T-helper 17 cell (primary cell): Measurements from ENCODE around the gene ABCC6. TPM values are rescaled to one million over a fixed set of nuclear protein-coding genes. Genes with fewer than 3 reads are reported as not detected.

ENCODE experiments used
- ATAC-seq: fragments of 150-1000 bp; cut with Tn5 transposase; 2 replicates; pipeline ENCODE4 v1.10.0; 2021; ENCODE audit warnings: mild to moderate bottlenecking, moderate library complexity
- DNase-seq, 3 donors: peaks; one replicate each; pipeline versions ENCODE4 v3.0.0 to v3.0.0-alpha.2; 2020 to 2021
- H3K9me3 ChIP-seq: one replicate; pipeline ENCODE4 v1.7.0; 2013; ENCODE audit warnings: low read length, mild to moderate bottlenecking; ENCODE audit not compliant: control insufficient read depth, poor library complexity, severe bottlenecking
- H3K27ac Mint-ChIP-seq: one replicate; pipeline ENCODE4 v1.8.0; 2022; ENCODE audit warnings: mild to moderate bottlenecking, moderate library complexity, mixed read lengths
- H3K27me3 Mint-ChIP-seq: one replicate; pipeline ENCODE4 v1.8.0; 2022; ENCODE audit warnings: mixed read lengths
- H3K36me3 Mint-ChIP-seq: one replicate; pipeline ENCODE4 v1.8.0; 2022; ENCODE audit warnings: low read depth, mixed read lengths
- H3K4me1 Mint-ChIP-seq: one replicate; pipeline ENCODE4 v1.8.0; 2022; ENCODE audit warnings: mild to moderate bottlenecking, mixed read lengths
- H3K4me3 Mint-ChIP-seq: one replicate; pipeline ENCODE4 v1.8.0; 2022; ENCODE audit warnings: mild to moderate bottlenecking, moderate library complexity, mixed read lengths
- total RNA-seq, 4 donors: library from RNA in 2 of 4; stranded (reverse) in 2 of 4; gene quantifications; one replicate each; pipeline ENCODE4 v1.2.3 and lab custom pipeline; 2022 to 2026

Gene ABCC6
- total RNA-seq, 2 donors from 2014 or later, result not detected

GRCh38 chr16:16101585-16101984 is 121.7 kb downstream of the ABCC6 start:
- H3K4me1 Mint-ChIP-seq, result peaks cover 6% of the 10 kb centered on the region
- peaks cover 12% of the 10 kb centered on the region for H3K36me3 Mint-ChIP-seq
- H3K27ac Mint-ChIP-seq, result no peak overlapping the region
- no peak for DNase-seq
- H3K9me3 ChIP-seq, result no peaks in the 10 kb centered on the region
- no peak overlapping the region for H3K4me3 Mint-ChIP-seq
- no peak for ATAC-seq
- H3K27me3 Mint-ChIP-seq, result no peaks in the 10 kb centered on the region

GRCh38 chr16:16100631-16101030 is 122.7 kb downstream of the ABCC6 start:
- Mint-ChIP-seq H3K27me3 (no peaks in the 10 kb centered on the region), H3K36me3 (peaks cover 12% of the 10 kb centered on the region), H3K4me1 (peaks cover 6% of the 10 kb centered on the region), H3K4me3 (no peak overlapping the region), H3K27ac (peak overlapping the region; percentile 4)
- ATAC-seq (no peak), DNase-seq (no peak)
- H3K9me3 ChIP-seq, result no peaks in the 10 kb centered on the region

DNA sequence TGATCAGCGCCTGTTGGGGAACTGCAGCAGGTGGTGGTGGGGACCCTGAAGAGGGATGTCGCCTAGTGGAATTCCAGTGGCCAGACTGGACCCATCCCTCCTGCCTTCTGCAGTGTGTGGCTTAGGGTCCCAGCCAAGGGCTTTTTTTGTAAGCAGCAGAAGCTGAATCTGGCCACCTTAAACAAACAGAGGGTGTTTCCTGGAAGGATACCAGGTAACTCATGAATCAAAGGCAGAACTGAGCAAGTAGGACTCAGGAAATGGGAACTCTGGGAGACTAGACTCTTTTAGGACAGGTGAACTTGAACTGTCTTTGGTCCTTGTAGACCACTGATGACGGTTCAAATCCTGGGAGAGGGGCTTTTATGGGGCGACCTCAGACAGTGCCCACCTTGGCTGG is 124.0 kb downstream of the ABCC6 start:
- peaks cover 12% of the 10 kb centered on the region for H3K36me3 Mint-ChIP-seq
- H3K4me1 Mint-ChIP-seq, result peaks cover 6% of the 10 kb centered on the region
- DNase-seq (no peak), ATAC-seq (no peak)
- H3K27ac Mint-ChIP-seq, result no peak overlapping the region
- H3K4me3 Mint-ChIP-seq, result no peak overlapping the region
- H3K27me3 Mint-ChIP-seq, result no peaks in the 10 kb centered on the region
- no peaks in the 10 kb centered on the region for H3K9me3 ChIP-seq

Other genes with a start within 250 kb of the ABCC6 start
- 10 to 100 TPM; 48.5 to 50.6 TPM for gene NOMO3, start 9.0 kb upstream of the ABCC6 start, total RNA-seq
- gene NPIPA7, start 155.6 kb upstream of the ABCC6 start, total RNA-seq, result 10 to 100 TPM in 1 of 2 donors, 1 to 10 TPM in 1; 5.3 to 12.8 TPM